ENCODE data around the gene CDCA3. TPM values are rescaled to one million over a fixed set of nuclear protein-coding genes. Genes with fewer than 3 reads are reported as not detected.

The CDCA3 gene
- total and polyA plus RNA-seq, 2 of the 13 experiments (the other 11 are each of a cell fraction or from before 2014, with no cell fraction given), result 32.7 to 56.5 TPM

DNA sequence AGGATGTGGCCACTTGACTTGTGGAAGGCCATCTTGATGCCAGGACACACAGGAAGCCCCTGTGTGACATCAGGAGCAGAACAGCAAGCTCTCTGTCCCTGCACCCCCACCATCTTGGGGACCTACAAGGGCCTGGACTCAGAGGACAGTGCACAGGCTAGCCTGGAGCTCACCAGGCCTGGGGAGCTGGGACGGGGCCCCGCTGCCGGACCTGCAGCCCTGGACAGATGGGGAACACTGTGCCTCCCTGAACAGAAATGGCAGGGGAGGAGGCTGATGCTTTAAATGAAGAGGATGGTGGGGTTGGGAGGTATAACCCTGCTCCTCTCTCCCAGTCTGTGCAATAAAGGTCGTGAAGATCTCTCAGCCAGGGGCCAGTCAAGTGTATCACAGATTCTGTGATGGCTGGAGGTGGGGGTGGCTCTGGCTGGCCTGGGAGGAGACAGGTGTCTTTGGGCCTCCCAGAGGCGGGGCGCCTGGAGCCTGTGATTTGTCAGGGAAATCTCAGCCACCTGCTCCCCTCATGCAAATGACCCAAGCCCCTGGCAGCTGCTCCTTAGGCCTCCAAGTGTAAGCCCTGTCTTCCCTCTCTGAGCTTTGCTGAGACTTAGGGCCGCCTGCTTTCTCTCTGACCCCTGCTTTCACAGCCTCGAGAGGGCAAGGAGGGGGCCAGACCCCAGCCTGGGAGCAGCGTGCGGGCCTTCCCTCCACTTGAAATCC, 11.4 kb downstream of the CDCA3 start:
- Histone ChIP-seq H3K9me3 (ENCODE audit: low read length) (no peaks in the 10 kb centered on the region), H3K9ac (ENCODE audit: insufficient read depth, low read depth, low read length) (no peak overlapping the region), H3K27me3 (ENCODE audit: control insufficient read depth in 1 of 2, insufficient read depth in 2 of 2, low read length in 2 of 2) (no peaks in the 10 kb centered on the region)

More for the DNA sequence above, 11.4 kb downstream of the CDCA3 start:
- POLR2A ChIA-PET, result interaction anchor here (2.0 to 2.7 kb wide), 2 partner anchors 12 to 27 kb away, joined by 5 to 17 read pairs; partner anchors contain the start of genes CDCA3, TPI1 and USP5
- Histone ChIP-seq H3K4me1 (ENCODE audit: insufficient read depth, low read length) (no peaks in the 10 kb centered on the region), H3K4me2 (ENCODE audit: low read depth, low read length) (no peak overlapping the region), H3K4me3 (replicated peaks in 1 of 3; ENCODE audit: insufficient read depth in 1 of 3, low read depth in 2 of 3, low read length in 3 of 3) (no peak overlapping the region), H3K27ac (ENCODE audit: extremely low read length, insufficient read depth, low read length) (no peak overlapping the region), H3K36me3 (replicated peaks in 1 of 2; ENCODE audit: control insufficient read depth in 1 of 2, insufficient read depth in 2 of 2, low read length in 2 of 2) (peaks cover 10 to 19% of the 10 kb centered on the region in 2 experiments; a peak in 4 of 5 replicates), H2AFZ (ENCODE audit: low read length) (no peak overlapping the region), H3K79me2 (ENCODE audit: insufficient read depth, low read length) (no peaks in the 10 kb centered on the region), H4K20me1 (ENCODE audit: insufficient read depth, low read length) (no peaks in the 10 kb centered on the region)
- intact Hi-C loops (cut with micrococcal nuclease; ENCODE audit: unreplicated experiment), result no loop called here
- TF ChIP-seq NBN (conservative IDR thresholded peaks at IDR 0.05), result no peak
- TF ChIP-seq, protein P1, sequence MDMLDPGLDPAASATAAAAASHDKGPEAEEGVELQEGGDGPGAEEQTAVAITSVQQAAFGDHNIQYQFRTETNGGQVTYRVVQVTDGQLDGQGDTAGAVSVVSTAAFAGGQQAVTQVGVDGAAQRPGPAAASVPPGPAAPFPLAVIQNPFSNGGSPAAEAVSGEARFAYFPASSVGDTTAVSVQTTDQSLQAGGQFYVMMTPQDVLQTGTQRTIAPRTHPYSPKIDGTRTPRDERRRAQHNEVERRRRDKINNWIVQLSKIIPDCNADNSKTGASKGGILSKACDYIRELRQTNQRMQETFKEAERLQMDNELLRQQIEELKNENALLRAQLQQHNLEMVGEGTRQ (IDR thresholded peaks at IDR 0.05; ENCODE audit: low read depth, low read length), result no peak
- TF ChIP-seq, protein P1 (CRISPR knock-in tag; IDR thresholded peaks at IDR 0.05; ENCODE audit: borderline replicate concordance), result no peak
- peak; percentile 32 for TF ChIP-seq AGO2 (optimal IDR thresholded peaks at IDR 0.05; ENCODE audit: low read depth, low read length)
- no peak for TF ChIP-seq CCDC6 (CRISPR knock-in tag; IDR thresholded peaks at IDR 0.05)
- TF ChIP-seq, protein P2, sequence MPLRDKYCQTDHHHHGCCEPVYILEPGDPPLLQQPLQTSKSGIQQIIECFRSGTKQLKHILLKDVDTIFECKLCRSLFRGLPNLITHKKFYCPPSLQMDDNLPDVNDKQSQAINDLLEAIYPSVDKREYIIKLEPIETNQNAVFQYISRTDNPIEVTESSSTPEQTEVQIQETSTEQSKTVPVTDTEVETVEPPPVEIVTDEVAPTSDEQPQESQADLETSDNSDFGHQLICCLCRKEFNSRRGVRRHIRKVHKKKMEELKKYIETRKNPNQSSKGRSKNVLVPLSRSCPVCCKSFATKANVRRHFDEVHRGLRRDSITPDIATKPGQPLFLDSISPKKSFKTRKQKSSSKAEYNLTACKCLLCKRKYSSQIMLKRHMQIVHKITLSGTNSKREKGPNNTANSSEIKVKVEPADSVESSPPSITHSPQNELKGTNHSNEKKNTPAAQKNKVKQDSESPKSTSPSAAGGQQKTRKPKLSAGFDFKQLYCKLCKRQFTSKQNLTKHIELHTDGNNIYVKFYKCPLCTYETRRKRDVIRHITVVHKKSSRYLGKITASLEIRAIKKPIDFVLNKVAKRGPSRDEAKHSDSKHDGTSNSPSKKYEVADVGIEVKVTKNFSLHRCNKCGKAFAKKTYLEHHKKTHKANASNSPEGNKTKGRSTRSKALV (CRISPR knock-in tag; IDR thresholded peaks at IDR 0.05), result no peak
- TF ChIP-seq, protein P3, sequence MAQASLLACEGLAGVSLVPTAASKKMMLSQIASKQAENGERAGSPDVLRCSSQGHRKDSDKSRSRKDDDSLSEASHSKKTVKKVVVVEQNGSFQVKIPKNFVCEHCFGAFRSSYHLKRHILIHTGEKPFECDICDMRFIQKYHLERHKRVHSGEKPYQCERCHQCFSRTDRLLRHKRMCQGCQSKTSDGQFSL (CRISPR knock-in tag; IDR thresholded peaks at IDR 0.05), result no peak
- TF ChIP-seq ZNF607 (CRISPR knock-in tag; IDR thresholded peaks at IDR 0.05; ENCODE audit: borderline replicate concordance), result no peak
- CTCF ChIA-PET (ENCODE audit: low intra/inter-chr PET ratio, low total read pairs), result no interaction called here
- DNase-seq (ENCODE audit: low spot score) (no peak), ATAC-seq (no peak), FAIRE-seq (no peak)
- BruUV-seq (replicated peaks), result no TSS peak
- in situ Hi-C loops (cut with HindIII; ENCODE audit: extremely low pct_ligation_motif_present, low pct_unique_long_range_greater_than_20kb), result no loop called here
- WGBS (ENCODE audit: low lambda C conversion rate), result 84% methylated on average over 7 of the region's 10 CpGs

All from HepG2 (cell line).